Measurements from ENCODE around the gene PGAM5.

DNA sequence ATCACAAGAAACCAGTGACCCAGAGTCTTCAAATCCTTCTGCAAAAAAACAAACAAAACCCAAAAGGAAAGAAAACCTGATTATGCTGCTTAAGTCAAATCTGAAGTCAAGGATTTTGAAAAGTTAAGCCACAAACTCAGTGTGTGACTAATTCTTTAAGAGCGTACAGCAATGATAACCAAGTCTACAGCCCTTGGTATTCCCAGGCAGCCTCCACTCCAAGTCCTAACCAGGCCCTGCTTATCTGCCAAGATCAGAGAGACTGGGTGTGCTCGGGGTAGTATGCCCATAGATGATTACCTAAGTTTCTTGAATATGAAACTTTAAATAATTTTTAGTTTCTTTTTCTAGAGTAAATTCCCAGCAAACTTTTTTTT, 13.1 kb downstream of the PGAM5 start:
- no peak for TF ChIP-seq EZH2 (optimal IDR thresholded peaks at IDR 0.05; ENCODE audit: low read depth, low read length)
- TF ChIP-seq, protein P1, sequence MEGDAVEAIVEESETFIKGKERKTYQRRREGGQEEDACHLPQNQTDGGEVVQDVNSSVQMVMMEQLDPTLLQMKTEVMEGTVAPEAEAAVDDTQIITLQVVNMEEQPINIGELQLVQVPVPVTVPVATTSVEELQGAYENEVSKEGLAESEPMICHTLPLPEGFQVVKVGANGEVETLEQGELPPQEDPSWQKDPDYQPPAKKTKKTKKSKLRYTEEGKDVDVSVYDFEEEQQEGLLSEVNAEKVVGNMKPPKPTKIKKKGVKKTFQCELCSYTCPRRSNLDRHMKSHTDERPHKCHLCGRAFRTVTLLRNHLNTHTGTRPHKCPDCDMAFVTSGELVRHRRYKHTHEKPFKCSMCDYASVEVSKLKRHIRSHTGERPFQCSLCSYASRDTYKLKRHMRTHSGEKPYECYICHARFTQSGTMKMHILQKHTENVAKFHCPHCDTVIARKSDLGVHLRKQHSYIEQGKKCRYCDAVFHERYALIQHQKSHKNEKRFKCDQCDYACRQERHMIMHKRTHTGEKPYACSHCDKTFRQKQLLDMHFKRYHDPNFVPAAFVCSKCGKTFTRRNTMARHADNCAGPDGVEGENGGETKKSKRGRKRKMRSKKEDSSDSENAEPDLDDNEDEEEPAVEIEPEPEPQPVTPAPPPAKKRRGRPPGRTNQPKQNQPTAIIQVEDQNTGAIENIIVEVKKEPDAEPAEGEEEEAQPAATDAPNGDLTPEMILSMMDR (IDR thresholded peaks at IDR 0.05; ENCODE audit: low read length): no peak

All from MM.1S (cell line).